WTC11 (cell line): ENCODE measurements around the gene PREP.

Source experiments
- ATF1 ChIP-seq: sonication (generic); formaldehyde crosslinking; IDR thresholded peaks from 2 replicates; pipeline ENCODE4 v1.8.1; 2023; ENCODE audit warnings: mild to moderate bottlenecking, moderate library complexity, missing genetic modification reagents
- ATF6 ChIP-seq: sonication (generic); formaldehyde crosslinking; IDR thresholded peaks from 2 replicates; pipeline ENCODE4 v1.8.1; 2023; ENCODE audit warnings: mild to moderate bottlenecking, missing genetic modification reagents
- CTCF ChIP-seq: fragments of 200-600 bp; IDR thresholded peaks from 2 replicates; pipeline ENCODE4 v1.8.0; 2022; ENCODE audit warnings: antibody characterized with exemption
- FOXP4 ChIP-seq: sonication (generic); formaldehyde crosslinking; IDR thresholded peaks from 2 replicates; pipeline ENCODE4 v1.8.0; 2022; ENCODE audit warnings: mild to moderate bottlenecking, missing genetic modification reagents

GRCh38 chr6:105372142-105372848 is 30.6 kb downstream of the PREP start:
- TF ChIP-seq ATF1 (no peak), CTCF (no peak), FOXP4 (no peak), ATF6 (CRISPR knock-in tag) (no peak)
